GM12872 (cell line): ENCODE results near the gene COX6B2.

Experiments used
- CTCF ChIP-seq: IDR thresholded peaks from 3 replicates; pipeline ENCODE4 v1.5.1; 2011; ENCODE audit warnings: low read depth, mild to moderate bottlenecking, low read length, moderate library complexity; ENCODE audit not compliant: insufficient read depth

The COX6B2 gene

GRCh38 chr19:55353356-55353802 is 1.1 kb downstream of the COX6B2 start:
- TF ChIP-seq CTCF, result no peak

GRCh38 chr19:55352549-55353145 is 1.9 kb downstream of the COX6B2 start:
- no peak for TF ChIP-seq CTCF

- TF ChIP-seq CTCF, result no peak
These were observed 2.5 kb downstream of the COX6B2 start for GRCh38 chr19:55352040-55352439.

GRCh38 chr19:55350620-55351315 is 3.8 kb downstream of the COX6B2 start:
- TF ChIP-seq CTCF, result no peak

- TF ChIP-seq CTCF, result no peak
These were observed 6.0 kb downstream of the COX6B2 start for GRCh38 chr19:55348317-55349034.

- no peak for TF ChIP-seq CTCF
These were observed 7.0 kb downstream of the COX6B2 start for GRCh38 chr19:55347442-55348009.

GRCh38 chr19:55346725-55347441 is 7.6 kb downstream of the COX6B2 start:
- TF ChIP-seq CTCF, result no peak
